Uterus (tissue), 4 donors: ENCODE results near the gene CDKAL1. TPM values are rescaled to one million over a fixed set of nuclear protein-coding genes. Genes with fewer than 3 reads are reported as not detected.

Experiments used
- DNase-seq, 2 donors: peaks; one replicate each; pipeline ENCODE4 v3.0.0-alpha.2; 2019 to 2020
- H3K27ac ChIP-seq, 2 donors: fragments of 200-600 bp; sonication (generic); 1 replicate in 1 of 2; 2 replicates in 1 of 2; pipeline ENCODE4 v1.5.1; 2016 to 2018
- H3K27me3 ChIP-seq, 2 donors: fragments of 200-600 bp; sonication (generic); one replicate each; pipeline ENCODE4 v1.5.1; 2018 to 2019; ENCODE audit warnings: control low read depth in 1 of 2
- H3K36me3 ChIP-seq, 2 donors: fragments of 200-600 bp; sonication (generic); one replicate each; pipeline ENCODE4 v1.5.1; 2019; ENCODE audit warnings: control low read depth in 1 of 2
- H3K4me1 ChIP-seq, 2 donors: fragments of 200-600 bp; sonication (generic); one replicate each; pipeline ENCODE4 v1.5.1; 2018 to 2019; ENCODE audit warnings: control low read depth in 1 of 2
- H3K4me3 ChIP-seq, 2 donors: fragments of 200-600 bp; sonication (generic); 1 replicate in 1 of 2; 2 replicates in 1 of 2; pipeline ENCODE4 v1.5.1; 2018 to 2019; ENCODE audit warnings: mild to moderate bottlenecking in 1 of 2
- H3K9me3 ChIP-seq, 2 donors: fragments of 200-600 bp; sonication (generic); one replicate each; pipeline ENCODE4 v1.5.1; 2019; ENCODE audit warnings: control low read depth in 1 of 2
- POLR2A ChIP-seq, 2 donors: fragments of 450-650 bp; IDR thresholded peaks; one replicate each; pipeline ENCODE4 v1.6.1; 2016; ENCODE audit warnings: antibody characterized with exemption in 2 of 2, mild to moderate bottlenecking in 1 of 2, moderate library complexity in 1 of 2
- intact Hi-C: fragments of 100-400 bp; cut with DNase I; formaldehyde crosslinking; loops from one replicate; pipeline ENCODE4 v1.15.1; 2023; ENCODE audit warnings: low total_unique reads
- total RNA-seq, 4 donors: library from RNA; depleted of rRNA in 3 of 4; stranded (reverse); fragments of >200 nt in 3 of 4; gene quantifications; one replicate each; pipeline versions ENCODE4 v1.1.0 to v1.2.4, GENCODE V29; 2014 to 2023
- TF ChIP-seq, protein P1 (sequence below), 4 experiments: fragments of 200-600 bp in 2 of 4; fragments of 450-650 bp in 2 of 4; sonication (generic) in 2 of 4; IDR thresholded peaks; one replicate each; pipeline ENCODE4 v1.5.1; 2016 to 2019; ENCODE audit warnings: antibody characterized with exemption in 4 of 4, mild to moderate bottlenecking in 2 of 4, moderate library complexity in 1 of 4
- donor health status: DM: yes; HTN: yes; CAD: no.

Gene CDKAL1
- total RNA-seq, 4 donors from 2014 or later, result 5.0 to 51.7 (median 18.9) TPM

GRCh38 chr6:20554326-20554725 lies 20.1 kb downstream of the CDKAL1 start:
- no peaks in the 10 kb centered on the region for H3K36me3 ChIP-seq
- no peak overlapping the region for H3K4me3 ChIP-seq
- H3K27ac ChIP-seq, result no peak overlapping the region
- H3K27me3 ChIP-seq, result no peaks in the 10 kb centered on the region
- TF ChIP-seq, protein P1, sequence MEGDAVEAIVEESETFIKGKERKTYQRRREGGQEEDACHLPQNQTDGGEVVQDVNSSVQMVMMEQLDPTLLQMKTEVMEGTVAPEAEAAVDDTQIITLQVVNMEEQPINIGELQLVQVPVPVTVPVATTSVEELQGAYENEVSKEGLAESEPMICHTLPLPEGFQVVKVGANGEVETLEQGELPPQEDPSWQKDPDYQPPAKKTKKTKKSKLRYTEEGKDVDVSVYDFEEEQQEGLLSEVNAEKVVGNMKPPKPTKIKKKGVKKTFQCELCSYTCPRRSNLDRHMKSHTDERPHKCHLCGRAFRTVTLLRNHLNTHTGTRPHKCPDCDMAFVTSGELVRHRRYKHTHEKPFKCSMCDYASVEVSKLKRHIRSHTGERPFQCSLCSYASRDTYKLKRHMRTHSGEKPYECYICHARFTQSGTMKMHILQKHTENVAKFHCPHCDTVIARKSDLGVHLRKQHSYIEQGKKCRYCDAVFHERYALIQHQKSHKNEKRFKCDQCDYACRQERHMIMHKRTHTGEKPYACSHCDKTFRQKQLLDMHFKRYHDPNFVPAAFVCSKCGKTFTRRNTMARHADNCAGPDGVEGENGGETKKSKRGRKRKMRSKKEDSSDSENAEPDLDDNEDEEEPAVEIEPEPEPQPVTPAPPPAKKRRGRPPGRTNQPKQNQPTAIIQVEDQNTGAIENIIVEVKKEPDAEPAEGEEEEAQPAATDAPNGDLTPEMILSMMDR (IDR thresholded peaks at IDR 0.05), result no peak
- TF ChIP-seq POLR2A (IDR thresholded peaks at IDR 0.05), result no peak
- DNase-seq, result no peak
- H3K4me1 ChIP-seq, result no peaks in the 10 kb centered on the region
- intact Hi-C loops, result no loop called here
- no peaks in the 10 kb centered on the region for H3K9me3 ChIP-seq

GRCh38 chr6:20554817-20555216 lies 20.6 kb downstream of the CDKAL1 start:
- Histone ChIP-seq H3K27ac (no peak overlapping the region), H3K27me3 (no peaks in the 10 kb centered on the region), H3K4me3 (no peak overlapping the region), H3K36me3 (no peaks in the 10 kb centered on the region), H3K9me3 (no peaks in the 10 kb centered on the region), H3K4me1 (no peaks in the 10 kb centered on the region)
- intact Hi-C loops, result no loop called here
- TF ChIP-seq, protein P1 (IDR thresholded peaks at IDR 0.05), result no peak
- no peak for TF ChIP-seq POLR2A (IDR thresholded peaks at IDR 0.05)
- no peak for DNase-seq

GRCh38 chr6:20559924-20560551 lies 25.8 kb downstream of the CDKAL1 start:
- DNase-seq, result no peak
- intact Hi-C loops, result loop anchor here (10.0 kb wide), 1 partner anchor 1025 kb away; no protein-coding TSS in a partner anchor
- no peak for TF ChIP-seq POLR2A (IDR thresholded peaks at IDR 0.05)
- TF ChIP-seq, protein P1 (IDR thresholded peaks at IDR 0.05), result no peak

GRCh38 chr6:20563377-20563776 lies 29.1 kb downstream of the CDKAL1 start:
- H3K36me3 ChIP-seq, result no peaks in the 10 kb centered on the region
- H3K4me3 ChIP-seq, result no peak overlapping the region
- TF ChIP-seq POLR2A (IDR thresholded peaks at IDR 0.05), result no peak
- TF ChIP-seq, protein P1 (IDR thresholded peaks at IDR 0.05), result no peak
- no peak for DNase-seq
- peaks cover 0 to 6% of the 10 kb centered on the region in 2 donors for H3K4me1 ChIP-seq
- intact Hi-C loops, result loop anchor here (10.0 kb wide), 1 partner anchor 1021 kb away; no protein-coding TSS in a partner anchor
- no peak overlapping the region for H3K27ac ChIP-seq
- H3K27me3 ChIP-seq, result no peaks in the 10 kb centered on the region
- H3K9me3 ChIP-seq, result no peaks in the 10 kb centered on the region

More at GRCh38 chr6:20559924-20560551, 25.8 kb downstream of the CDKAL1 start:
- no peak overlapping the region for H3K27ac ChIP-seq
- peaks cover 0 to 6% of the 10 kb centered on the region in 2 donors for H3K4me1 ChIP-seq
- H3K4me3 ChIP-seq, result no peak overlapping the region
- no peaks in the 10 kb centered on the region for H3K9me3 ChIP-seq
- H3K36me3 ChIP-seq, result no peaks in the 10 kb centered on the region
- H3K27me3 ChIP-seq, result no peaks in the 10 kb centered on the region

- Histone ChIP-seq H3K4me3 (no peak overlapping the region), H3K27ac (no peak overlapping the region), H3K4me1 (peaks cover 0 to 6% of the 10 kb centered on the region in 2 donors), H3K36me3 (no peaks in the 10 kb centered on the region), H3K27me3 (no peaks in the 10 kb centered on the region), H3K9me3 (no peaks in the 10 kb centered on the region)
- intact Hi-C loops, result loop anchor here (10.0 kb wide), 1 partner anchor 1021 kb away; no protein-coding TSS in a partner anchor
- TF ChIP-seq POLR2A (IDR thresholded peaks at IDR 0.05), result no peak
- TF ChIP-seq, protein P1 (IDR thresholded peaks at IDR 0.05), result peak; percentile 47 to 65 (median 60)
- DNase-seq, result no peak
These were observed 30.0 kb downstream of the CDKAL1 start for GRCh38 chr6:20564269-20564668.
